Epithelial cell of proximal tubule (primary cell): ENCODE measurements around the gene AGBL4. TPM values are rescaled to one million over a fixed set of nuclear protein-coding genes. Genes with fewer than 3 reads are reported as not detected.

Experiments
- DNase-seq: peaks from one replicate; pipeline ENCODE4 v3.0.0-alpha.2; 2011; ENCODE audit warnings: low read depth
- H3K4me3 ChIP-seq: 2 replicates; pipeline ENCODE4 v1.5.1; 2011; ENCODE audit warnings: low read depth, mild to moderate bottlenecking, low read length
- total RNA-seq: library from RNA; depleted of rRNA; stranded (reverse); fragments of >200 nt; gene quantifications from 2 replicates; pipeline ENCODE4 v1.2.3, GENCODE V29; 2015
- TF ChIP-seq, protein P1 (sequence below): conservative IDR thresholded peaks from 2 replicates; pipeline ENCODE4 v1.5.1; 2012; ENCODE audit warnings: low read depth, mild to moderate bottlenecking, low read length

AGBL4 gene
- total RNA-seq, 1 donor from 2014 or later: not detected

DNA sequence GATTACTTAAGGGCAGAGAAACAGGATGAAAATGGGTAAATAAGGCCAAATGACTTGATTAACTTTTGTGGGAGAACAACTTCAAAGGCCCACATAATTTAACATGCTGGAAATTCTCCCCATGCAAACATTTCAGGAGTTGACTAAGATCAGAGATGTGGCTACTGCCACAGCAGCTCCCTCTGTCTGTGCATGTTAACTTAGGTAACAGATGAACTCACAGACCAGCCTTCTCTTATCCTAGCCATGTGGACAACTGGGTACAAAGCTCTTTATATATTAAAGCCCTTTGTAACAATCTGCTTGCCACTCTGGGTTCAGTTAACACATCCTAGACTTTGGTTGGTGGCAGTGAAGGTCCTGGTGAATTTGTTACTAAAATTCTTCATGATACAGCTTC is 1280.3 kb downstream of the AGBL4 start:
- no peak overlapping the region for H3K4me3 ChIP-seq
- TF ChIP-seq, protein P1, sequence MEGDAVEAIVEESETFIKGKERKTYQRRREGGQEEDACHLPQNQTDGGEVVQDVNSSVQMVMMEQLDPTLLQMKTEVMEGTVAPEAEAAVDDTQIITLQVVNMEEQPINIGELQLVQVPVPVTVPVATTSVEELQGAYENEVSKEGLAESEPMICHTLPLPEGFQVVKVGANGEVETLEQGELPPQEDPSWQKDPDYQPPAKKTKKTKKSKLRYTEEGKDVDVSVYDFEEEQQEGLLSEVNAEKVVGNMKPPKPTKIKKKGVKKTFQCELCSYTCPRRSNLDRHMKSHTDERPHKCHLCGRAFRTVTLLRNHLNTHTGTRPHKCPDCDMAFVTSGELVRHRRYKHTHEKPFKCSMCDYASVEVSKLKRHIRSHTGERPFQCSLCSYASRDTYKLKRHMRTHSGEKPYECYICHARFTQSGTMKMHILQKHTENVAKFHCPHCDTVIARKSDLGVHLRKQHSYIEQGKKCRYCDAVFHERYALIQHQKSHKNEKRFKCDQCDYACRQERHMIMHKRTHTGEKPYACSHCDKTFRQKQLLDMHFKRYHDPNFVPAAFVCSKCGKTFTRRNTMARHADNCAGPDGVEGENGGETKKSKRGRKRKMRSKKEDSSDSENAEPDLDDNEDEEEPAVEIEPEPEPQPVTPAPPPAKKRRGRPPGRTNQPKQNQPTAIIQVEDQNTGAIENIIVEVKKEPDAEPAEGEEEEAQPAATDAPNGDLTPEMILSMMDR: peak; percentile 17
- no peak for DNase-seq

DNA sequence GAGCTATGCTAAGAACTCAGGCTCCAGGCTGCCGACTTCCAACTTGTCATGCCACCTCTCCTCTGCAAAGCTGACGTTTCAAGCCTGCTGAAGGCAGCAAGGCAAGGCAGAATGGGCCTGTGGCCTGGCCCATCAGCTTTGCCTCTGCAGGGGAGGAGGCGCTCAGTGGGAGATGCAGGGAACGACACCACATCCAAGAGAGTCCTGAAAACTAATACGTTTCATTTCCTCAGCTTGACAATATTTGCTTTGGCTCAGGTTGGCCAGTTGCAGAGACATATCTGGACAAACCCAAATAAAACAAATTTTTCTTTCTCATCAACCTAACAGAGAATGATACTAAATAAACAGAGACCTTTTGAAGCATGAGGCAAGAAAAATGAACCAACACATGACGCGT is 1282.4 kb downstream of the AGBL4 start:
- H3K4me3 ChIP-seq: no peak overlapping the region
- TF ChIP-seq, protein P1: no peak
- no peak for DNase-seq

DNA sequence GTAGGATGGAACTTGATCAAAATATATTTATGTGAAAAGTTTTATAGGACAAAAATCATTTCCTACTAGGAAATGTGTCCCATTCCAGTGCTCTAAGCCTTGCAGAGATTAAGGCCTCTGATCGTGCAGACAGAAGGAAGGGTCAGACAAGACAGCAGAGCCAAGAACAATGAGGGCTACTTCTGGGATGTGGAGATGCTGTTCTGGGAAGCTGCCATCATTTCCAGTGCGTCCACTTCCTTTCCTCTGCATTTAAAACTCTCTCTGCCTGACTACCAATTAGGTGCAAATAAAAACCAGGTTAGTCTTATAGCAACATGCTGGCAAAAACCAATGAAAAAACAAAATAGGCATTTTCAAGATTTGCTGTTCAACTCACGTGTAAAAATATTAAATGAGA is 1283.1 kb downstream of the AGBL4 start:
- DNase-seq: no peak
- TF ChIP-seq, protein P1: no peak
- no peak overlapping the region for H3K4me3 ChIP-seq

DNA sequence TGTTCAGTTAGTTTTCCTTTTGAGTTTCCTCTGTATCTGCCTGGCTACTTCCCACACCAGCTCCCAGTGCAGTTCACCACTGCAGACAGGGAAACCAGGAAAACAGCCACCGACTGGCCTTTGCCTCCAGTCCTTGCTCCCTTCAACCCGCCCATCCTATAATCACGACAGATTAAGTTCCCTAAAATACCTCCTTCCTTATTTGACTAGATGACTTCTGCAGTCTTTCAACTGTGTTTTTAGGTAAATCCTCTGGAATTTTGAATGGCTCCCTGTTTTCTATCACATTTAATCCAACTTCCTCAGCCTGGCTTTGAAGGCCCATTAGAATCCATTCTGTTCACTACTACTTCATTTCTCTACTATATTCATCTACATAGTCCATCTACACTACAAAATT is 1284.7 kb downstream of the AGBL4 start:
- TF ChIP-seq, protein P1: no peak
- no peak overlapping the region for H3K4me3 ChIP-seq
- DNase-seq: no peak

DNA sequence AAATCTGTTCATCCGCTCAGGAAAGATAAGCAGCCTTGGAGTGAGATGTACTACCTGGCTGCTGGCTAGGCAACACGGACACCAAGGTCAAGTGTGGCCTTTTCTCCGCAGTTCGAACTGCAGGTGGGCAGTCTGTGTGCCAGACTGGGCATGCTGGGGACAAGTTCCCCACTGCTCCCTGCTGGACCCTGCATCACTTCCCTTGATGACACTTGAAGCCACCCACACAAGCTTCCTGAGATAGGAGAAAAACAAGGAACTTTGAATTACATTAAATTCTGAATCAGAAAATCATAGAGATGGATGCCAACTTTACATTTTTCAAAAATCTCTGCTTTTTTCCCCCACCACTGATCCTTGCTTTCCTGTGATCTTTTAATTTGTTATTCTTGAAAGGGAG is 1285.4 kb downstream of the AGBL4 start:
- H3K4me3 ChIP-seq: no peak overlapping the region
- TF ChIP-seq, protein P1: no peak
- DNase-seq: no peak

DNA sequence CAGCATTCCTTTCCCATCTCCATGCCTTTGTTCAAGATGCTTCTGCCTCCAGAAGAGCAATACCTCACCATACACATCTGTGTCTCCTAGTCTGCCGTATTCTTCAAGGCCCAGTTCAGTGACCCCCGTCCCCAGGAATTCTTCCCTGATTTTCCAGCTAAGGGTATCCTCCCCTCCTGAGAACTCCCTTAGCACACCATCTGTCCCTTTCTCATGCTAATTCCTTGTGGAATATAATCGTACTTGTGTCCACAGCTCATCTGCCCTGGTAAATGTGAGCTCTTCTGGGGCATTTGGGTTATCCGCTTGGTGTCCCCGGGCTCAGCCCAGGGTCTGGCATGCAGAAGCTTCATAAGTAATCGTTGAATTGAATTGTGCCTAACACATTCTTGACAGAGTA is 1288.0 kb downstream of the AGBL4 start:
- no peak overlapping the region for H3K4me3 ChIP-seq
- no peak for DNase-seq
- TF ChIP-seq, protein P1: no peak

DNA sequence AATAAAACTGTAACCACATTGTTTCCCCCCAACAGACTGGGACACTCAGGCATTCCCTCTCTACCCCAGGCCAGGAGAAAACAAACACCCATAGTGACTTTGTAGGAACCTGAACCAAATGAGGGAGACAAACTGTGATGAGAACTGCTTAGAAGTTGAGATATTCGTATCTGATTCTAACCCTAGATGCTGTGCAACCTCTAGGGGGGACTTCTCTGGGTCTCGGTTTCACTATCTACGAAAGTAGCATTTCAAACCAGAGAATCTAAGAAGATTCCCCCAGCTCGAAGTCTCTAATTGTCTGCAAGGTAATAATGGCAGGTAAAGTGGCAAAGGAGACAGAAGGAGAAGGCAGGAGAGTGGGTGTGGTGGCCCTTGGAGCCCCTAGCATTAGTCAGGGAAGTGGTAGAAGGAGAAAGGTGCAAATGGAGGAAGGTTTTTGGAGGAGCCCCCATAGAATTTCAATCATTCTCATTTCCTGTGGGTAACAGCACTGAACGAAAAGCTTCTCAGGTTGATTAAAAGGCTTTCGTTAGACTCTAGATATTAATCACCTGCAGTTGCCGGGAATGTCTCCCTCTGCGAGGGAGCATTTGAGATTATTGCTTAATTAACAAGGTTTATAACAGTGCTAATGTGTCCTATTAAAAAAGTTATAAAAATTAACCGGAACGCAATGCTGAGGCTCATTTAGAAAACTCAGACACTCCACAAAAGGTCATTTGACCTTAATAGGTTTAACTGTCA is 1293.4 kb downstream of the AGBL4 start:
- TF ChIP-seq, protein P1: no peak
- no peak for DNase-seq
- no peak overlapping the region for H3K4me3 ChIP-seq
